AML-193 (cell line): Measurements from ENCODE around the gene GRK6.

ENCODE experiments used
- DNase-seq, 2 experiments: peaks; one replicate each; lab custom pipeline; 2025; lab: John Stamatoyannopoulos, UW

Gene GRK6

GRCh38 chr5:177454397-177455035 is 28.0 kb downstream of the GRK6 start:
- peak; percentile 79 to 80 for DNase-seq

- DNase-seq: no peak
Observed at GRCh38 chr5:177455036-177455660, 28.7 kb downstream of the GRK6 start.

GRCh38 chr5:177455661-177456590 is 29.4 kb downstream of the GRK6 start:
- peak; percentile 75 to 81 for DNase-seq

GRCh38 chr5:177456591-177456964 is 30.1 kb downstream of the GRK6 start:
- DNase-seq: no peak

GRCh38 chr5:177456976-177457851 is 30.7 kb downstream of the GRK6 start:
- peak; percentile 92 to 95 for DNase-seq

GRCh38 chr5:177457852-177458681 is 31.6 kb downstream of the GRK6 start:
- DNase-seq: no peak

- DNase-seq: no peak
Observed at GRCh38 chr5:177458912-177459350, 32.5 kb downstream of the GRK6 start.

- no peak for DNase-seq
Observed at GRCh38 chr5:177459357-177459756, 32.9 kb downstream of the GRK6 start.

- no peak for DNase-seq
Observed at GRCh38 chr5:177459819-177460628, 33.5 kb downstream of the GRK6 start.

- peak; percentile 64 to 72 for DNase-seq
Observed at GRCh38 chr5:177462021-177462670, 35.7 kb downstream of the GRK6 start.

GRCh38 chr5:177465044-177465443 is 38.6 kb downstream of the GRK6 start:
- no peak for DNase-seq

GRCh38 chr5:177466861-177467260 is 40.4 kb downstream of the GRK6 start:
- no peak for DNase-seq

GRCh38 chr5:177467436-177467835 is 41.0 kb downstream of the GRK6 start:
- no peak for DNase-seq

- DNase-seq: no peak
Observed at GRCh38 chr5:177468329-177468684, 41.8 kb downstream of the GRK6 start.

- DNase-seq: no peak
Observed at GRCh38 chr5:177468685-177469628, 42.5 kb downstream of the GRK6 start.

- DNase-seq: no peak
Observed at GRCh38 chr5:177469750-177470525, 43.5 kb downstream of the GRK6 start.

GRCh38 chr5:177470759-177471536 is 44.5 kb downstream of the GRK6 start:
- no peak for DNase-seq
